ENCODE results near the gene TMPRSS3. TPM values are rescaled to one million over a fixed set of nuclear protein-coding genes. Genes with fewer than 3 reads are reported as not detected.
A peak's percentile ranks its signal among the peaks of the same experiment; 100 is the strongest.

Gene TMPRSS3
- polyA plus RNA-seq, 4 donors = 0.29 to 2.5 (median 2.0) TPM

DNA sequence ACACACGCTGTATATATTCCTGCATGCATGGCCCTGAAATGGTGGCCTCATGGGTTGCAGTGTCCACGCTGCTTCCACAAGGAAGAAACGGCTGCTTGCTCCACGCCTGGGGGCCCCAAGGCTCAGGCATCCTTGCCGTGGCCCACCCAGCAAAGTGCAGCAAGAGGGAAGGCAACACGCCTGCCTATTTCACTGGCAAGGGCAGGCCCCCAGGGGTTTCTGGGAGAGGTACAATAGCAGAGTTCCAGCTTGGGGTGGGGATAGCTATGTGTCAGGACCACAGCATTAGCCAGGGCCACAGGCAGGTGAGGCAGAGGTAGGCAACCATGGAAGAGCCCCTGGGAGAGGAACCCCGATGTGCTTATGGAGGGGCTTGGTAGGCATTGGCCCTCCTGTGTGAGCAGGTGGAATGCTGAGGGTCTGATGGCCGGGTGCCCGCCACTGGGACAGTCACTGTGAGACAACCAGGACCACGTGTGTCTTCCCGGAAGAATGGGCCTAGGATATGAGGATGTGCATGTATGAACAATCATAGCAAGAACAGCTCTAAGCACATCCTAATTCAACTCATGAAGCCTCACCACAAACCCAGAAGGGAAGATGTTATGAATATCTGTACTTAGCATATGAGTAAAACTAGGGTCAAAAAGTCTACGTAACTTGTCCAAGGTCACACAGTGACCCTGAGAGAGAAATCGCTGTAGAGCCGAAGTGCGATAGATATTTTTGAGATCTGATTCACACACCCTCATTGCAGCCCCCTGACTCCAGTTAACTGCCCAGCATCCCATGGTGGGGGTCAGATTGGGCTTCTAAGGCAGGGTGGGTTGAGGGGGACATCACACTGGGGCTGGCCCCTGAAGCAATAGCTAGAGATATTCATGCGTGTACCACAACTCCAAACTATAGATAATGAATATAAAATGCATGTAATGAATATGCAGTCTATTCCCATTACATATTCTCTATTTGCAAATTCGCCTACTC is 56.8 kb downstream of the TMPRSS3 start:
- DNase-seq (ENCODE audit: low read depth in 4 of 4, low spot score in 3 of 4) = no peak

- peak; percentile 59 to 71 (median 66) for DNase-seq (ENCODE audit: low read depth in 4 of 4, low spot score in 3 of 4)
Observed at GRCh38 chr21:42337830-42338728, 57.8 kb downstream of the TMPRSS3 start.

GRCh38 chr21:42337276-42337675 is 58.6 kb downstream of the TMPRSS3 start:
- DNase-seq (ENCODE audit: low read depth in 4 of 4, low spot score in 3 of 4) = no peak

DNA sequence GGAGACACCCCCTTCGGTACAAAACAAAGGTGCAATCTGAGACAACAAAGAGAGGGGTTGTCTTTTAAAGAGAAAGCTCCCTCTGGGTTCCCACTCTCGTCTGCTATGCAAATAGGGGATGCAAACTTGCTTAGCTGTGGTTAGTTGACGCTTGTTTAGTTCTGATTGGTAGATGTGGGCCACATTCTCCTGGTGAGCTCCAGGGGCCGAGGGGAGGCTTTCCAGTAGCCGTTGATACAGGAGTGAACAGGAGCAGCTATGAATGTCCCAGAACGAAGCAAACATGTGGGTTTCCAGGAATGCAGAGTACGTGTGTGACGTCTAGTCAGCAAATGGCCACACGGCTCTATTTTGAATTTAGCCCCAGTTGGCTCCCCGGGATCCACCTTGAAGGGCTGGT is 59.8 kb downstream of the TMPRSS3 start:
- DNase-seq (ENCODE audit: low read depth in 4 of 4, low spot score in 3 of 4) = no peak

GRCh38 chr21:42332557-42333317 is 63.1 kb downstream of the TMPRSS3 start:
- DNase-seq (ENCODE audit: low read depth in 4 of 4, low spot score in 3 of 4) = no peak

- no peak for DNase-seq (ENCODE audit: low read depth in 4 of 4, low spot score in 3 of 4)
Observed at GRCh38 chr21:42331660-42332059, 64.2 kb downstream of the TMPRSS3 start.

DNA sequence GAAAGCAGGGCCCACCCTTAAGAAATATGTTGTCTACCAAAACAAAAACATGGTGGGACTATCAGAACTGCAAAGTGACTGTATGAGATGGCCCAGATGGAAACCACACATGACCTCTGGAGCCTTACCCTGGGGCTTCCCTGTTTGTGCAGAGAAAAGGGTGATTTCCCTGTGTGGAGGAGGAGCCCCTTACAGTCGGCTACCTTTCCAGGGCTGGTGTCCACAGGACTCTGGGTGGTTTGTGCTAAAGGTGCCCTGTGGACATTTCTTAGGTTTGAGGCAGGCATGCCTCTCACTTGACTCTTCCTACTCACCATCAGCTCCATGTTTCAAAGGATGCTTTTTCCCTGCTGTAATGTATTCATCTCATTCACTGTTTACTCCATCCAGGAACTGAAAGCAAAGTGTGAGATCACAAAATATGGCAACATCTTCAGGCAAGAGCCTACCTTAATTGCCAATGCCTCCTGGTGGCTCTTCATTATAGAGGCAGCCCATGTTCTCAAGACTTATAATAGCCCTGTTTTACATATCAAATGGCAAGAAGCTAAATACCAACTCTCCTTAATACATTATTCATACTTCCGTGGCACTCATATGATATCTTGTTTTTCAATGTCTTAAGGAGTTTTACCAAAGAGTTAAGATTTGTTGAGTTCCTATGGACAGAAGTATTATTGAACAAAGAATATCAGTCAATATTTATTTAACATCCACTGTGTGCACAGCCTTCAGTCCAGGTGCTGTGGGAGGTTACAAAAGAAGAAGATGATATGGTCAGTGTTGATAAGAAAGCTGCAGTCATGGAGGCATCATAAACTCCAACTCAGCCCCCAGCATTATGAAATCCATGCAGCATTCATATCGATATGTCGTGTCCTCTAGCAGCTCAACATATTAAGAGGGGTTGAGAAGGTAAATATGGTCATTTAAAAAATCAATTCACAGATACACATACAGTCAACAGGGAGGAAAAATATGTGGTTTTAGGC is 65.2 kb downstream of the TMPRSS3 start:
- DNase-seq (ENCODE audit: low read depth in 4 of 4, low spot score in 3 of 4) = no peak

DNA sequence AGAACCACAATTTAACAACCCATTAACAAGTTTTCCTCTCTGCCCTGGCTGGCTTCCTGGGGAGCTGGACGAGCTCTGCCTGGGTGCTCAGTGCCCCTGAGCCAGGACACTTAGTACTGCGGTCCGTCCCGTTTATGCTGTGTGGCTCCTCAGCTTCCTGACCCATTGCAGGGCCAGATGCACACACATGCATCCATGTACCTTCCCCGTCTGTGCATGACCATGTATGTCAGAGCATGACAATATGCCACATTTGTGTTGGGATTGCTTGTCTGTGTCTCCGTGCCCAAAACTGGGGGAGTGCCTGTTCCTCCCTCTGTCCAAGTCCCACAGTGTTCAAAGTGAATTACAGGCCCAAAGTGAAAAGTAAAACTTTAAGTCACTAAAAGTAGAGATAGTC is 71.0 kb downstream of the TMPRSS3 start:
- DNase-seq (ENCODE audit: low read depth in 4 of 4, low spot score in 3 of 4) = no peak

Other genes with a start within 250 kb of the TMPRSS3 start
- gene ABCG1, start 176.9 kb downstream of the TMPRSS3 start, polyA plus RNA-seq (ENCODE audit: insufficient read length in 4 of 4) = 10 to 100 TPM in 1 of 4 donors, 1 to 10 TPM in 3; 6.0 to 10.2 (median 9.7) TPM
- 1 to 10 TPM; 2.5 to 5.9 (median 2.8) TPM for gene TFF3, start 80.6 kb downstream of the TMPRSS3 start, polyA plus RNA-seq (ENCODE audit: insufficient read length in 4 of 4)
- gene TFF2, start 45.1 kb downstream of the TMPRSS3 start, polyA plus RNA-seq (ENCODE audit: insufficient read length in 4 of 4) = under 1 TPM in 1 of 4 donors, not detected in 3; 0.26 TPM
- gene TFF1, start 29.5 kb downstream of the TMPRSS3 start, polyA plus RNA-seq (ENCODE audit: insufficient read length in 4 of 4) = under 1 TPM in 1 of 4 donors, not detected in 3; 0.78 TPM
- under 1 TPM in 2 of 4 donors, not detected in 2; 0.07 TPM for gene UBASH3A, start 7.8 kb upstream of the TMPRSS3 start, polyA plus RNA-seq (ENCODE audit: insufficient read length in 4 of 4)
- gene RSPH1, start 100.2 kb upstream of the TMPRSS3 start, polyA plus RNA-seq (ENCODE audit: insufficient read length in 4 of 4) = 10 to 100 TPM in 3 of 4 donors, under 1 TPM in 1; 0.63 to 16.5 (median 11.7) TPM
- gene SLC37A1, start 117.8 kb upstream of the TMPRSS3 start, polyA plus RNA-seq (ENCODE audit: insufficient read length in 4 of 4) = 10 to 100 TPM in 1 of 4 donors, 1 to 10 TPM in 3; 2.9 to 10.6 (median 8.6) TPM

Data from left renal pelvis (tissue), 4 donors.